GM13976 (cell line): Measurements from ENCODE around the gene CDH13.

Experiments used
- DNase-seq: peaks from one replicate; pipeline ENCODE4 v3.0.0; 2012; ENCODE audit warnings: low spot score
- CTCF ChIP-seq: IDR thresholded peaks from 2 replicates; pipeline ENCODE4 v1.5.1; 2012; ENCODE audit warnings: borderline replicate concordance, mild to moderate bottlenecking; ENCODE audit not compliant: insufficient read depth; ENCODE audit errors: extremely low read depth, missing control alignments, control extremely low read depth
- in situ Hi-C: fragments of 300-500 bp; cut with MboI; formaldehyde crosslinking; loops from one replicate; pipeline ENCODE4 v1.12.0; 2022; ENCODE audit warnings: low sequenced_read_pairs, mixed read lengths, inconsistent platforms; ENCODE audit not compliant: unreplicated experiment

Gene CDH13

GRCh38 chr16:82773018-82773417 is 146.2 kb downstream of the CDH13 start:
- no peak for TF ChIP-seq CTCF
- no peak for DNase-seq
- in situ Hi-C loops, result no loop called here

GRCh38 chr16:82776470-82777146 is 149.8 kb downstream of the CDH13 start:
- no peak for DNase-seq
- in situ Hi-C loops, result no loop called here
- no peak for TF ChIP-seq CTCF

- no peak for DNase-seq
- TF ChIP-seq CTCF, result no peak
- in situ Hi-C loops, result no loop called here
These were observed 156.0 kb downstream of the CDH13 start for GRCh38 chr16:82782715-82783251.

- in situ Hi-C loops, result no loop called here
- TF ChIP-seq CTCF, result no peak
- no peak for DNase-seq
These were observed 157.3 kb downstream of the CDH13 start for GRCh38 chr16:82783933-82784572.

- in situ Hi-C loops, result no loop called here
- DNase-seq, result no peak
- no peak for TF ChIP-seq CTCF
These were observed 157.8 kb downstream of the CDH13 start for GRCh38 chr16:82784573-82784968.

- in situ Hi-C loops, result no loop called here
- TF ChIP-seq CTCF, result no peak
- no peak for DNase-seq
These were observed 161.5 kb downstream of the CDH13 start for GRCh38 chr16:82788225-82788624.
